ENCODE results near the gene KRTAP1-1. TPM values are rescaled to one million over a fixed set of nuclear protein-coding genes. Genes with fewer than 3 reads are reported as not detected.

Gene KRTAP1-1
- polyA plus RNA-seq, 1 experiment, result not detected

DNA sequence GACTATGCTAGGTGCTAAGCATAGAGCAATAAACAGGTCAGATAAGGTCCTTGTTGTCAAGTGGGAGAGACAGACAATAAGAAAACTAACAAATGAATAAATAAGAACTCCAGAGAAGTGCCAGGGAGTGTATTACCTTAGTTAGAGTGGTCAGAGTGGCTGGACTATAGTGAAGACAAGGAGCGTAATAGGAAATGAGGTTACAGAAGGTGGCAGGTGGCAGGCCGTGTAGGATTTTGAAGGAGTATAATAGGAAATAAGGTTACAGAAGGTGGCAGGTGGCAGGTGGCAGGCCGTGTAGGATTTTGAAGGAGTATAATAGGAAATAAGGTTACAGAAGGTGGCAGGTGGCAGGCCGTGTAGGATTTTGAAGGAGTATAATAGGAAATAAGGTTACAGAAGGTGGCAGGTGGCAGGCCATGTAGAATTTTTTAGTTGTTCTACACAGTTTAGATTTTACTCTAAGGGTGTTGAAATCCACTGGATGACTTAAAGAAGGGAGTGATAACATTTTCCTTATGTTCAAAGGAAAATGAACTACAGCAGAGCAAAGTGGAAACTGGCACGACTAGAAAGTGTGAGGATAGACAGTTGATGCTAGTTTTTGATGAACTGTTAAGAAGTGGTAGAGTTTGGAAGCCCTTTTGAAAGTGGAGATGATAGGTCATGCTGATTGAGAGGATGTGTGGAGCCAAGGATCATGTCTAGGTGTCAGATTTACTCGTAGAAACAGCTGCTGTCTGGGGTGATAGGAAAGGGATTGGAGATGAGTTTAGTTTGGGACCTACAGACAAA lies 28.7 kb downstream of the KRTAP1-1 start:
- POLR2A ChIA-PET, result interaction anchor here (0.6 kb wide), 1 partner anchor 473 kb away, joined by 14 read pairs; no protein-coding TSS in a partner anchor
- CTCF ChIA-PET, result interaction anchor here (2.0 kb wide), 1 partner anchor 12 kb away, joined by 7 read pairs; no protein-coding TSS in a partner anchor
- no peak for TF ChIP-seq CTCF (IDR thresholded peaks at IDR 0.05; ENCODE audit: insufficient read depth, low read depth, low read length)
- no peak for DNase-seq (ENCODE audit: low read depth)
- Histone ChIP-seq H3K36me3 (ENCODE audit: control insufficient read depth, insufficient read depth, low read length) (no peaks in the 10 kb centered on the region), H3K27me3 (ENCODE audit: control insufficient read depth, insufficient read depth, low read length) (no peaks in the 10 kb centered on the region), H3K4me3 (ENCODE audit: low read depth, low read length) (no peak overlapping the region)

DNA sequence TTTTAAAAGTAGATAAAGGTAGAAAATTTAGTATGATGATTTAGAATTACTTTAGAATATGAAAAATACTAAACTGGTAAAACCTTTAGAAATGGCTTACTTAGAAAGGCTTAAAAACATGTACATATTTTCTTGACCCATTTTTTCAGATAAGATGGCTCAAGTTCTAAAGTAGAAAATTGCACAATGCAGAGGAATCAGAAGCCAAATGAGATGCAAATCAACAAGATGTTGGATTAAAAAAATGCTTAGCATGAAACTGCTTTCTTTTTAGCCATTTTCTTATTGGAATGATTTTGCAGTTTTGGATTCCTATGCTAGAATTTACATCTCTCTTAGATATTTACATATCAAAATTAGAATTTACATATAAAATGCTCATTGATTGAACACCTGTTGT lies 30.8 kb downstream of the KRTAP1-1 start:
- no peak overlapping the region for H3K4me3 ChIP-seq (ENCODE audit: low read depth, low read length)
- POLR2A ChIA-PET, result no interaction called here
- no peak for TF ChIP-seq CTCF (IDR thresholded peaks at IDR 0.05; ENCODE audit: insufficient read depth, low read depth, low read length)
- H3K36me3 ChIP-seq (ENCODE audit: control insufficient read depth, insufficient read depth, low read length), result no peaks in the 10 kb centered on the region
- no peak for DNase-seq (ENCODE audit: low read depth)
- no peaks in the 10 kb centered on the region for H3K27me3 ChIP-seq (ENCODE audit: control insufficient read depth, insufficient read depth, low read length)
- CTCF ChIA-PET, result no interaction called here

DNA sequence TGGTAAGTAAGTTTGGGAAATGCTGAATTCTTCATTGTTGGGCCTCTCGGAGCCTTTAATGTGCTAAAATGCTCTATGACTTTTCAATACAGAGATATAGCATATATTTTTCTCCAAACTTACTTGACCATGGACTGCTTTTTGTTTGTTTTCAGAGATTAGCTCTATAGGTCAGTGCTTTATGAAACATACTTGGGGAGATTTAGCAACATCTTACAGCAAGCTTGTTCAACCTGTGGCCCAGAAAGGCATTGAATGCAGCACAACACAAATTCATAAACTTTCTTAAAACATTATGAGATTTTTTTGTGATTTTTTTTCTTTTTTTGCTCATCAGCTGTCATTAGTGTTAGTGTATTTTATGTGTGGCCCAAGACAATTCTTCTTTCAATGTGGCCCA lies 31.3 kb downstream of the KRTAP1-1 start:
- H3K4me3 ChIP-seq (ENCODE audit: low read depth, low read length), result no peak overlapping the region
- ChIA-PET CTCF (no interaction called here), POLR2A (no interaction called here)
- H3K36me3 ChIP-seq (ENCODE audit: control insufficient read depth, insufficient read depth, low read length), result no peaks in the 10 kb centered on the region
- no peak for TF ChIP-seq CTCF (IDR thresholded peaks at IDR 0.05; ENCODE audit: insufficient read depth, low read depth, low read length)
- no peak for DNase-seq (ENCODE audit: low read depth)
- H3K27me3 ChIP-seq (ENCODE audit: control insufficient read depth, insufficient read depth, low read length), result no peaks in the 10 kb centered on the region

DNA sequence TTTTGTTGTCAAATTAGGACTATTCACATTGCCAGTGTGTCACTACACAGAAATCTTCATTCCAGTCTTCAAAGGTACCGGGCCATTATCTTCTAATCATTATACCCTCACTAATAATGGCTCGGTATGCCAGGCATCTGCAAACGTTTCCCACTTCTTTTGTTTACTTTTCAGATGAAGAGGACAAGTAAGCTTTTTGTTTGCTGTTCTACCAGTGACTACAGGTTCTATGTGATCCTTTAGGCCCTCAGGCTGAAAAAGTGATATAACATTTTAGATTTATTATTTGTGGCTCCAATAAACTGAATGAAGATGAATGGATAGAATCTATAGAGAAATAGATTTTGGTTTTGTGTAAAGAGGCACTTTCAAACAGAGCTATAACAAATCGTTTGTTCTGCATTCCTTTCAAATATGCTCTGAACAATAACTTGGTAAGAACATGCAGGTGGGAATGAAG lies 31.9 kb downstream of the KRTAP1-1 start:
- no peak for DNase-seq (ENCODE audit: low read depth)
- Histone ChIP-seq H3K27me3 (ENCODE audit: control insufficient read depth, insufficient read depth, low read length) (no peaks in the 10 kb centered on the region), H3K36me3 (ENCODE audit: control insufficient read depth, insufficient read depth, low read length) (no peaks in the 10 kb centered on the region), H3K4me3 (ENCODE audit: low read depth, low read length) (no peak overlapping the region)
- ChIA-PET POLR2A (no interaction called here), CTCF (no interaction called here)
- no peak for TF ChIP-seq CTCF (IDR thresholded peaks at IDR 0.05; ENCODE audit: insufficient read depth, low read depth, low read length)

GRCh38 chr17:41008811-41009210 lies 32.4 kb downstream of the KRTAP1-1 start, which contains the start of gene KRTAP3-1:
TSS of gene KRTAP3-1 (minus strand) at chr17:41009128. CDS start at chr17:41009074, 54 bp downstream.
- TF ChIP-seq CTCF (IDR thresholded peaks at IDR 0.05; ENCODE audit: insufficient read depth, low read depth, low read length), result no peak
- ChIA-PET POLR2A (no interaction called here), CTCF (no interaction called here)
- Histone ChIP-seq H3K27me3 (ENCODE audit: control insufficient read depth, insufficient read depth, low read length) (no peaks in the 10 kb centered on the region), H3K4me3 (ENCODE audit: low read depth, low read length) (no peak within 1 kb of the TSS), H3K36me3 (ENCODE audit: control insufficient read depth, insufficient read depth, low read length) (no peaks in the 10 kb centered on the region)
- DNase-seq (ENCODE audit: low read depth), result no peak
